ENCODE measurements around the gene RHEBL1.

DNA sequence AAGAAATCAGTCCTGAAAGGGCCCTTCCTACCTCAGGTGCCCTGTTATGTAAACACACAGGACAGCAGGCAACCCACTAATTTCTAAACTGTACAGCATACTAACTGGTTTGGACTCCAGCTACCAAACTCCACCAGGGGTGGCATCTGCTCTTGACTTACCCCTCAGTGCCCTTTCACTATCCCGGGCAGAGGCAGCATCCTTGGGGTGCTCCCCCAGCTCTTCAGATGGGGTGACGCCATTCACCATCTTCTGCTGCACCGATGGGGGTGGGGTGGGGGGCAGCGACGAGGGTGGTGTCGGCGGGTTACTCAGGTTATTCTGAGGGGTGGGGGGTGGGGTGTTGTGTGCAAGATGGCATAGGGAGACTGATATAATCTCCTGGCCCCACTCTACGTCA, 39.7 kb downstream of the RHEBL1 start:
- no peak for TF ChIP-seq EZH2phosphoT487 (IDR thresholded peaks at IDR 0.05; ENCODE audit: insufficient read depth, low read depth)
- no peak for TF ChIP-seq EZH2 (IDR thresholded peaks at IDR 0.05; ENCODE audit: insufficient read depth, poor library complexity, severe bottlenecking)

All from GM23248 (cell line).